Gastroesophageal sphincter (tissue), 4 donors: Measurements from ENCODE around the gene TMEM165. TPM values are rescaled to one million over a fixed set of nuclear protein-coding genes. Genes with fewer than 3 reads are reported as not detected.

Experiments used
- ATAC-seq: fragments of 150-250 bp; one replicate; pipeline ENCODE4 v1.9.1; 2016; ENCODE audit warnings: mild to moderate bottlenecking, moderate library complexity
- H3K27ac ChIP-seq, 4 donors: fragments of 200-600 bp; sonication (generic) in 3 of 4; 1 replicate in 3 of 4; 2 replicates in 1 of 4; pipeline ENCODE4 v1.5.1; 2016 to 2019
- H3K27me3 ChIP-seq: fragments of 200-600 bp; sonication (generic); one replicate; pipeline ENCODE4 v1.5.1; 2019
- H3K36me3 ChIP-seq, 2 donors: fragments of 200-600 bp; sonication (generic); one replicate each; pipeline ENCODE4 v1.5.1; 2019; ENCODE audit warnings: control low read depth in 1 of 2
- H3K4me1 ChIP-seq, 3 donors: fragments of 200-600 bp; sonication (generic); 1 replicate in 2 of 3; 2 replicates in 1 of 3; pipeline ENCODE4 v1.5.1; 2016 to 2019; ENCODE audit warnings: control low read depth in 2 of 3
- H3K4me3 ChIP-seq, 2 donors: fragments of 200-600 bp; sonication (generic); one replicate each; pipeline ENCODE4 v1.5.1; 2019; ENCODE audit warnings: mild to moderate bottlenecking in 1 of 2, moderate library complexity in 1 of 2
- H3K9me3 ChIP-seq, 3 donors: fragments of 200-600 bp; sonication (generic); one replicate each; pipeline ENCODE4 v1.5.1; 2017 to 2019; ENCODE audit warnings: control low read depth in 2 of 3
- CTCF ChIP-seq, 4 experiments: fragments of 200-600 bp in 2 of 4; fragments of 450-650 bp in 2 of 4; sonication (generic) in 1 of 4; IDR thresholded peaks; one replicate each; pipeline ENCODE4 v1.5.1; 2017 to 2019; ENCODE audit warnings: antibody characterized with exemption in 4 of 4, mild to moderate bottlenecking in 2 of 4, moderate library complexity in 2 of 4
- EP300 ChIP-seq: sonication (generic); formaldehyde crosslinking; IDR thresholded peaks from one replicate; pipeline ENCODE4 v1.6.1; 2017; ENCODE audit warnings: antibody characterized with exemption, mild to moderate bottlenecking
- POLR2A ChIP-seq, 2 donors: fragments of 450-650 bp; IDR thresholded peaks; one replicate each; pipeline ENCODE4 v1.6.1; 2017; ENCODE audit warnings: antibody characterized with exemption in 2 of 2, mild to moderate bottlenecking in 2 of 2, moderate library complexity in 1 of 2
- POLR2AphosphoS5 ChIP-seq: sonication (generic); formaldehyde crosslinking; IDR thresholded peaks from one replicate; pipeline ENCODE4 v1.6.1; 2017; ENCODE audit warnings: antibody characterized with exemption
- WGBS, 2 donors: methylation state at CpG; one replicate each; pipeline ENCODE4 v1.1.5; 2018; ENCODE audit warnings: low coverage in 1 of 2; 5-methylcytosine and 5-hydroxymethylcytosine counted together
- small RNA-seq, 4 donors: library from RNA; depleted of rRNA; stranded (forward); fragments of <200 nt; gene quantifications; one replicate each; pipeline ENCODE3, GENCODE V24; 2016
- total RNA-seq, 4 donors: library from RNA; depleted of rRNA; stranded (reverse); fragments of >200 nt; gene quantifications; one replicate each; pipeline ENCODE4 v1.1.0, GENCODE V29; 2016

TMEM165 gene
- total RNA-seq, 4 donors from 2014 or later: 136 to 198 (median 169) TPM

- no peaks in the 10 kb centered on the region for H3K4me1 ChIP-seq
- no peaks in the 10 kb centered on the region for H3K27me3 ChIP-seq
- H3K4me3 ChIP-seq: no peak overlapping the region
- H3K9me3 ChIP-seq: no peaks in the 10 kb centered on the region
- no peak for ATAC-seq
- TF ChIP-seq POLR2AphosphoS5: no peak
- no peak for TF ChIP-seq POLR2A (IDR thresholded peaks at IDR 0.05)
- no peak for TF ChIP-seq EP300
- TF ChIP-seq CTCF (IDR thresholded peaks at IDR 0.05): no peak
- peaks cover 0 to 48% of the 10 kb centered on the region in 2 donors for H3K36me3 ChIP-seq
- no peak overlapping the region for H3K27ac ChIP-seq
- WGBS, 2 donors: 50% methylated on average over 1 to 2 of the region's 2 CpGs
Measured at GRCh38 chr4:55458611-55459010, 62.9 kb downstream of the TMEM165 start.

GRCh38 chr4:55466001-55466400 lies 70.2 kb downstream of the TMEM165 start:
- H3K9me3 ChIP-seq: no peaks in the 10 kb centered on the region
- no peaks in the 10 kb centered on the region for H3K27me3 ChIP-seq
- TF ChIP-seq POLR2A (IDR thresholded peaks at IDR 0.05) (no peak), POLR2AphosphoS5 (no peak), CTCF (IDR thresholded peaks at IDR 0.05) (no peak), EP300 (no peak)
- no peak overlapping the region for H3K27ac ChIP-seq
- H3K4me1 ChIP-seq: no peaks in the 10 kb centered on the region
- ATAC-seq: no peak
- WGBS, 2 donors: 100% methylated on average over 2 to 3 of the region's 3 CpGs
- H3K36me3 ChIP-seq: peaks cover 0 to 80% of the 10 kb centered on the region in 2 donors
- no peak overlapping the region for H3K4me3 ChIP-seq

GRCh38 chr4:55468724-55469123 lies 73.0 kb downstream of the TMEM165 start:
- H3K27me3 ChIP-seq: no peaks in the 10 kb centered on the region
- WGBS, 2 donors: 73 to 79% methylated on average over 2 of the region's 2 CpGs
- peaks cover 0 to 87% of the 10 kb centered on the region in 2 donors for H3K36me3 ChIP-seq
- H3K27ac ChIP-seq: no peak overlapping the region
- no peak overlapping the region for H3K4me3 ChIP-seq
- H3K9me3 ChIP-seq: no peaks in the 10 kb centered on the region
- TF ChIP-seq POLR2A (IDR thresholded peaks at IDR 0.05): no peak
- TF ChIP-seq POLR2AphosphoS5: no peak
- no peak for TF ChIP-seq EP300
- TF ChIP-seq CTCF (IDR thresholded peaks at IDR 0.05): no peak
- ATAC-seq: no peak
- H3K4me1 ChIP-seq: no peaks in the 10 kb centered on the region

GRCh38 chr4:55469979-55470378 lies 74.2 kb downstream of the TMEM165 start:
- Histone ChIP-seq H3K27ac (no peak overlapping the region), H3K9me3 (peaks cover 0 to 4% (median 0%) of the 10 kb centered on the region in 3 donors), H3K4me1 (no peaks in the 10 kb centered on the region), H3K36me3 (peaks cover 0 to 87% of the 10 kb centered on the region in 2 donors), H3K27me3 (no peaks in the 10 kb centered on the region), H3K4me3 (no peak overlapping the region)
- TF ChIP-seq CTCF (IDR thresholded peaks at IDR 0.05): no peak
- TF ChIP-seq POLR2AphosphoS5: no peak
- TF ChIP-seq EP300: no peak
- TF ChIP-seq POLR2A (IDR thresholded peaks at IDR 0.05): no peak
- 100% methylated on average over 1 of the region's 1 CpG for WGBS, 2 donors
- no peak for ATAC-seq

Small RNA genes lying within 50 kb of the gene (small RNA-seq; reads per million reads assigned to genes)
- gene RF00019: 0 reads per million in 4 donors

Other genes with a start within 250 kb of the TMEM165 start
- 1 to 10 TPM; 1.6 to 6.0 (median 4.8) TPM for gene SRD5A3, start 49.7 kb upstream of the TMEM165 start, total RNA-seq
- gene CLOCK, start 151.0 kb downstream of the TMEM165 start, total RNA-seq: 10 to 100 TPM; 30.0 to 55.7 (median 33.9) TPM
- not detected for gene PDCL2, start 196.3 kb downstream of the TMEM165 start, total RNA-seq
- gene NMU, start 240.3 kb downstream of the TMEM165 start, total RNA-seq: 1 to 10 TPM in 1 of 4 donors, not detected in 3; 1.6 TPM